GM13977 (cell line): ENCODE results near the gene SP9.

Experiments used
- DNase-seq: peaks from one replicate; pipeline ENCODE4 v3.0.0; 2012; ENCODE audit warnings: low spot score
- CTCF ChIP-seq: IDR thresholded peaks from 2 replicates; pipeline ENCODE4 v1.5.1; 2012; ENCODE audit warnings: mild to moderate bottlenecking, control low read depth; ENCODE audit not compliant: insufficient read depth; ENCODE audit errors: extremely low read depth, missing control alignments
- in situ Hi-C: fragments of 300-500 bp; cut with MboI; formaldehyde crosslinking; loops from one replicate; pipeline ENCODE4 v1.12.0; 2022; ENCODE audit warnings: low sequenced_read_pairs, low pct_unique_long_range_greater_than_20kb, mixed read lengths, inconsistent platforms; ENCODE audit not compliant: unreplicated experiment

The SP9 gene

GRCh38 chr2:174334781-174335251, at the start of gene SP9:
SP9 (plus strand) TSS chr2:174334954; CDS start chr2:174335093, 139 bp downstream.
- peak; percentile 81 for DNase-seq
- in situ Hi-C loops = loop anchor here (25.0 kb wide), 1 partner anchor 1752 kb away; the partner anchor contains the start of genes EVX2, HOXD12 and HOXD13
- no peak for TF ChIP-seq CTCF

DNA sequence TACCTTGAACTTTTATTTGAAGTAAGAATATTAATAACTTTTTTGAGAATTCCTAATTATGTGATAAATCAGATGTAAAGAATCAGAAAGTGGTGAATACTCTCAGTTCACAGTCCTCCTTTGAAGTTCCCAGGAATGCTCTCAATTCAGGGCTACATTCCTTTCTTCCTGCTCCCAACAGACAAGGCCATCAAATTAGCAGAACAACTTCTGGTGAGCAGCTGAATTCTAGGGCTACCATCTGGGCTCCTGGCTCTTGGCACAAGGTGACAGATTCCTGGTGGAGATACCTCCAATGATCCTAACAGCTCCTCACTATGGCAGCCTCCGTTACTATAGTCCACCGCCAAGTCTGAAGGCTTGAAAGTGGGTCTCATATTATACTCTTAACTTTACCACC, 48.6 kb upstream of the SP9 start:
- no peak for TF ChIP-seq CTCF
- in situ Hi-C loops = no loop called here
- no peak for DNase-seq

GRCh38 chr2:174292908-174293307, 41.8 kb upstream of the SP9 start:
- in situ Hi-C loops = no loop called here
- no peak for TF ChIP-seq CTCF
- DNase-seq = no peak

- in situ Hi-C loops = no loop called here
- TF ChIP-seq CTCF = no peak
- DNase-seq = no peak
Measured at GRCh38 chr2:174300114-174300513, 34.6 kb upstream of the SP9 start.

DNA sequence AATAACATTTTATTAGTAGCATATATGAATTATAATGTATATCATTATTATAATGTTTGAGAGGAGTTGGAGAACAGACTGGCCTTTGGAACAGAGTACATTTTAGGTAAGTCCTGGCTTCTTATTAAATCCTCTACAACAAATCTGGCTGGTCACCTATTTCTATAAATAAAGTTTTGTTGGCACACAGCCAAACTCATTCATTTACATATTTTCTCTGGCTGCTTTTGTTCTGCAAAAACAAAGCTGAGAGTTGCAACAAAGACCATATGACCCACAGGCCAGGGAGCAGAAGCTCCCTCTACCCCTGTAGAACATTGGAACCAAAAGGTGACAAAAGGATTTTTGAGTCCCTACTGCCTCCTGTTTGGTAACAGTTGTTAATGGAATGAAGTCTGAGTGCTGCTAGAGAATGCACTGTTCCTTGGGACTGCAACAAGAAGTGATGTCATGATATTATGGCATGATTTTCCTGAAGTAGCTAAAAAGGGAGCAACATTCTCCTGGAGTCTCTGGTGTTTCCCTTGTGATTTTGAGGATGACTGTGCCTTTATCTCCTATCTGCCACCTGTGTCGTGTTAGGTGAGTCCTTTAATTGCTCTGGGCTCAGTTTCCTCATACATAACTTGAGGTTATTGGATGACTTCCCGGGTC, 22.0 kb upstream of the SP9 start:
- in situ Hi-C loops = no loop called here
- no peak for TF ChIP-seq CTCF
- DNase-seq = no peak

DNA sequence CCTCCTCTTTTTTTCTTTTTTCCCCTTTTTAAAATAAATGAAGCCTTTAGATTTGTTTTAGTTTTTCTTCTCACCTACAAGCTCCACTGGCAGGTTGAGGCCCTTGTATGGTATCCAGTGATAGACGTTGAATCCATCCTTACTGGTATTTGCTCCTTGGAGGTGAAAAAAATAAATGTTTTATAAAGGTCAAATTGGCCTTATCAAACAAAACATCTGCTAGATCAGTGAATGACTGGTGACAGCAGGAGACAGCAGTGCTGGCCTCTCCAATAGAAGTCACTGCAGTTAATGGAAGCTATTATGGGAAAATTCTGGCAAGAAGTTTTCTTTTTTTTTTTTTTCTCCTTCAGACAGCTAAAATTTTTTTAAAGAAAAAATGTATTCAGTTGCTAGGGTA, 12.6 kb upstream of the SP9 start:
- no peak for DNase-seq
- TF ChIP-seq CTCF = no peak
- in situ Hi-C loops = no loop called here
